ENCODE results near the gene KRTAP12-3. TPM values are rescaled to one million over a fixed set of nuclear protein-coding genes. Genes with fewer than 3 reads are reported as not detected.

Gene KRTAP12-3
- total RNA-seq, 3 donors from 2014 or later (not counting 1 experiment from before 2014, with no cell fraction given), result 1.0 to 1.1 TPM; not detected in 1

DNA sequence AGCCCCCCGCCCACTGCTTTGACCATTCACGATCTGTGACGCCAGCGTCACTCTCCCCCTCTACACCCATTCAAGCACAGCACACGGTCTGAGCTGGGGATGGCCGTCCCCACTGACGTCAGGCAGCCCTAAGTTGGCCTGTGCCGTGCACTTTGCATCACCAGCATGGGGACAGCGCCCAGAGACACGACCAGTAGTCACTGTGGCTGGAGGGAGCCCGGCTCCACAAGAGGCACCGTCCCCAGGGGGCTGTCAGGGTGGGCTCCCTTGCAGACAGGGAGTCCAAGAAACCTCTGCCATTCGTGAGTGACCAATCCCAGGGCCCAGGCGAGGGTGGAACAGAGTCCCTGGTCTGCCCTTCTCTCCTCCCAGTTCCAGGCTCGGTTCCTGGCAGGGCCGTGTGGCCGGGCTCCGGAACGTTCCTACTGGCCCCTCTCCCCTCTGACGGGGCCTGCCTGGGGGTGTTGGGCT is 43.5 kb upstream of the KRTAP12-3 start:
- Histone ChIP-seq H3K4me3 (ENCODE audit: low read length) (no peak overlapping the region), H3K4me1 (ENCODE audit: control insufficient read depth, insufficient read depth, low read length) (peaks cover 29% of the 10 kb centered on the region), H3K27me3 (ENCODE audit: control insufficient read depth, insufficient read depth, low read length) (no peaks in the 10 kb centered on the region), H3K27ac (ENCODE audit: low read length) (no peak overlapping the region), H3K36me3 (ENCODE audit: control insufficient read depth, insufficient read depth, low read length) (no peaks in the 10 kb centered on the region), H3K9me3 (ENCODE audit: control insufficient read depth, insufficient read depth, low read length) (peaks cover 27% of the 10 kb centered on the region)
- intact Hi-C loops (cut with micrococcal nuclease), result no loop called here
- WGBS (ENCODE audit: insufficient coverage), result 85% methylated on average over 20 of the region's 20 CpGs
- TF ChIP-seq, protein P1, sequence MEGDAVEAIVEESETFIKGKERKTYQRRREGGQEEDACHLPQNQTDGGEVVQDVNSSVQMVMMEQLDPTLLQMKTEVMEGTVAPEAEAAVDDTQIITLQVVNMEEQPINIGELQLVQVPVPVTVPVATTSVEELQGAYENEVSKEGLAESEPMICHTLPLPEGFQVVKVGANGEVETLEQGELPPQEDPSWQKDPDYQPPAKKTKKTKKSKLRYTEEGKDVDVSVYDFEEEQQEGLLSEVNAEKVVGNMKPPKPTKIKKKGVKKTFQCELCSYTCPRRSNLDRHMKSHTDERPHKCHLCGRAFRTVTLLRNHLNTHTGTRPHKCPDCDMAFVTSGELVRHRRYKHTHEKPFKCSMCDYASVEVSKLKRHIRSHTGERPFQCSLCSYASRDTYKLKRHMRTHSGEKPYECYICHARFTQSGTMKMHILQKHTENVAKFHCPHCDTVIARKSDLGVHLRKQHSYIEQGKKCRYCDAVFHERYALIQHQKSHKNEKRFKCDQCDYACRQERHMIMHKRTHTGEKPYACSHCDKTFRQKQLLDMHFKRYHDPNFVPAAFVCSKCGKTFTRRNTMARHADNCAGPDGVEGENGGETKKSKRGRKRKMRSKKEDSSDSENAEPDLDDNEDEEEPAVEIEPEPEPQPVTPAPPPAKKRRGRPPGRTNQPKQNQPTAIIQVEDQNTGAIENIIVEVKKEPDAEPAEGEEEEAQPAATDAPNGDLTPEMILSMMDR (IDR thresholded peaks at IDR 0.05), result no peak
- Mint-ChIP-seq H3K4me3 (no peak overlapping the region), H3K27ac (no peak overlapping the region), H3K27me3 (ENCODE audit: low read depth in 2 of 2) (peaks cover 5 to 6% of the 10 kb centered on the region in 2 donors), H3K4me1 (peaks cover 16 to 33% of the 10 kb centered on the region in 2 donors), H3K9me3 (peaks cover 0 to 14% of the 10 kb centered on the region in 2 donors), H3K36me3 (peaks cover 13% of the 10 kb centered on the region)
- no peak for ATAC-seq
- DNase-seq, result no peak

DNA sequence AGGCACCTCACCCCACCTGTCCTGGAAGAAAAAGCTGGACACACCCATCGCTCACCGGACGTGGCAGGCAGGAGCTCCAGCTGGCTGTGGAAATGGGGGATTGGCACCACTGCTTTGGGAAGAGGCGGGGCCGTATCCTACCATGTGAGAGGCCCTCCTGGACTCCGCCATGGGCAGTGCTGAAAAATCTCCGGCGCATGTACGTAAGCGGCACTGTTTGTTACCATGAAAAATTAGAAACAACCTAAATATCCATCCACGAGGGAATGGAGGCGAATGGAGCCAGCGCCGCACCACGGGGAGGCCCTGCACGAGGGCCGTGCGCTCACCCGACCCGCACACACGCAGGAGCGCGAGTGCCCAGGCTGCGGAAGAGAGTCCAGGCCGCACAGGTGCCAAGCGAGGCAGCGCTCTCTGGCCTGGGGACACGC is 42.8 kb upstream of the KRTAP12-3 start:
- peaks cover 0 to 2% of the 10 kb centered on the region in 2 donors for H3K27me3 Mint-ChIP-seq (ENCODE audit: low read depth in 2 of 2)

DNA sequence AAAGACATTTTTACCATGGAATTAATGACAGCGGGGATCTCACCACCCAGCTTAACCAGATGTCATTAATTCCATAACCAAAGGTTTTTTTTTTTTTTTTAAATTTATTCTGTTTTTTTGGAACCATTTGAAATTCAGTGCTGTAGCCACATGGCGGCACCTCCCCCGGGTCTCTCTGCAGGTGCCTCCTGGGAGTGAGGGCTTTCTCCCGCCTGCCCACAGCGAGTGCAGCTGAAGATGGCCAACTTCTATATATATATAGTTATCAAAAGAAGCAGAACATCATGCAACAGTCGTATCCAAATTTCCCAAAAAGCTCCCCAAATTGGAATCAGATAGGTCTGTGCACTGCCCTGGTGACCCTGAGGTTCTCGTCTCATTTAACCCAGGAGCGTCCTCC is 42.3 kb upstream of the KRTAP12-3 start:
- TF ChIP-seq, protein P1 (IDR thresholded peaks at IDR 0.05), result no peak
- Mint-ChIP-seq H3K27me3 (ENCODE audit: low read depth in 2 of 2) (peaks cover 0 to 2% of the 10 kb centered on the region in 2 donors), H3K27ac (no peak overlapping the region), H3K4me1 (peaks cover 25 to 44% of the 10 kb centered on the region in 2 donors), H3K36me3 (peaks cover 17% of the 10 kb centered on the region), H3K4me3 (no peak overlapping the region), H3K9me3 (peaks cover 2 to 18% of the 10 kb centered on the region in 2 donors)
- Histone ChIP-seq H3K36me3 (ENCODE audit: control insufficient read depth, insufficient read depth, low read length) (no peaks in the 10 kb centered on the region), H3K27me3 (ENCODE audit: control insufficient read depth, insufficient read depth, low read length) (no peaks in the 10 kb centered on the region), H3K27ac (ENCODE audit: low read length) (no peak overlapping the region), H3K4me3 (ENCODE audit: low read length) (no peak overlapping the region), H3K9me3 (ENCODE audit: control insufficient read depth, insufficient read depth, low read length) (peaks cover 19% of the 10 kb centered on the region), H3K4me1 (ENCODE audit: control insufficient read depth, insufficient read depth, low read length) (peaks cover 31% of the 10 kb centered on the region)
- no peak for DNase-seq
- intact Hi-C loops (cut with micrococcal nuclease), result no loop called here
- WGBS (ENCODE audit: insufficient coverage), result 88% methylated on average over 5 of the region's 8 CpGs
- no peak for ATAC-seq

More for the DNA sequence above, 42.8 kb upstream of the KRTAP12-3 start:
- Mint-ChIP-seq H3K4me1 (peaks cover 24 to 41% of the 10 kb centered on the region in 2 donors), H3K9me3 (peaks cover 2 to 15% of the 10 kb centered on the region in 2 donors), H3K4me3 (no peak overlapping the region), H3K36me3 (peaks cover 13% of the 10 kb centered on the region), H3K27ac (no peak overlapping the region)
- Histone ChIP-seq H3K36me3 (ENCODE audit: control insufficient read depth, insufficient read depth, low read length) (no peaks in the 10 kb centered on the region), H3K4me3 (ENCODE audit: low read length) (no peak overlapping the region), H3K27me3 (ENCODE audit: control insufficient read depth, insufficient read depth, low read length) (no peaks in the 10 kb centered on the region), H3K27ac (ENCODE audit: low read length) (no peak overlapping the region), H3K4me1 (ENCODE audit: control insufficient read depth, insufficient read depth, low read length) (peaks cover 31% of the 10 kb centered on the region), H3K9me3 (ENCODE audit: control insufficient read depth, insufficient read depth, low read length) (peaks cover 23% of the 10 kb centered on the region)
- ATAC-seq (no peak), DNase-seq (no peak)
- TF ChIP-seq, protein P1 (IDR thresholded peaks at IDR 0.05), result no peak
- intact Hi-C loops (cut with micrococcal nuclease), result no loop called here
- WGBS (ENCODE audit: insufficient coverage), result 95% methylated on average over 28 of the region's 28 CpGs
